Activated CD4-positive, alpha-beta memory T cell treated with anti-CD3 and anti-CD28 coated beads for 36 hours (primary cell): ENCODE results near the gene PPP1R13B. TPM values are rescaled to one million over a fixed set of nuclear protein-coding genes. Genes with fewer than 3 reads are reported as not detected.

Experiments
- CTCF ChIA-PET: fragments of 350-600 bp; sonication (Branson Sonifier 250); formaldehyde crosslinking; loops from one replicate; lab custom pipeline; 2021; ENCODE audit warnings: antibody characterized with exemption, inconsistent platforms; lab: Charles Lee
- POLR2A ChIA-PET: fragments of 350-600 bp; sonication (Branson Sonifier 250); formaldehyde crosslinking; loops from one replicate; lab custom pipeline; 2021; ENCODE audit warnings: antibody characterized with exemption; lab: Charles Lee
- DNase-seq: peaks from one replicate; pipeline ENCODE4 v3.0.0-alpha.2; 2020
- H3K27ac Mint-ChIP-seq: one replicate; pipeline ENCODE4 v1.8.0; 2021; ENCODE audit warnings: mixed read lengths
- H3K27me3 Mint-ChIP-seq: one replicate; pipeline ENCODE4 v1.8.0; 2021; ENCODE audit warnings: mixed read lengths
- H3K36me3 Mint-ChIP-seq: one replicate; pipeline ENCODE4 v1.8.0; 2021; ENCODE audit warnings: mixed read lengths
- H3K4me1 Mint-ChIP-seq: one replicate; pipeline ENCODE4 v1.8.0; 2021; ENCODE audit warnings: low read depth, mixed read lengths
- H3K4me3 Mint-ChIP-seq: one replicate; pipeline ENCODE4 v1.8.0; 2021; ENCODE audit warnings: mild to moderate bottlenecking, mixed read lengths
- H3K9me3 Mint-ChIP-seq: one replicate; pipeline ENCODE4 v1.8.0; 2021; ENCODE audit warnings: mixed read lengths
- intact Hi-C: fragments of 100-400 bp; cut with micrococcal nuclease; formaldehyde crosslinking; loops from one replicate; pipeline ENCODE4 v1.15.1; 2023
- total RNA-seq, 2 experiments: library from RNA; stranded (reverse); gene quantifications; one replicate each; pipeline ENCODE4 v1.2.3, GENCODE V29; 2021

Gene PPP1R13B
- total RNA-seq, 2 experiments from 2014 or later = 13.5 to 14.8 TPM

DNA sequence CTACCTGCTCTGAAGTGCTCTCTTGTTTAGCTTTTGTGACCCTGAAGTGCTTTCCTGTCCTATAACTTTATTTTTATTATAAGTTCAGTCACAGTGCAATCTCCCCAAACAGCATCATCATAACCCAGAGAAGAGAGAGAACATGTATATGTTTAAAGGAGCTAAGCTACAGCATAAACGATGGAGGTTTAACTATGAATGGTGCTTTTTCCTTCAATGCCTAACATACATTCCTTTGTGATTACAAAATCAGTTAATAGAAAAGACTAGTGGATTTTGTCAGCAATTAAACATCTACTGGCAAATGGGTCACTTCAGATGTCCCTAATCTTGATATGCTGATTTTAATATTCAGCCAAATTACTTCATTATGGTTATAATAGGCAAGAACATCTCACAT, 85.3 kb downstream of the PPP1R13B start:
- Mint-ChIP-seq H3K4me3 (no peak overlapping the region), H3K36me3 (no peaks in the 10 kb centered on the region), H3K27me3 (no peaks in the 10 kb centered on the region), H3K4me1 (peaks cover 4% of the 10 kb centered on the region), H3K9me3 (no peaks in the 10 kb centered on the region), H3K27ac (no peak overlapping the region)
- intact Hi-C loops = no loop called here
- DNase-seq = no peak
- POLR2A ChIA-PET = no interaction called here
- CTCF ChIA-PET = no interaction called here

DNA sequence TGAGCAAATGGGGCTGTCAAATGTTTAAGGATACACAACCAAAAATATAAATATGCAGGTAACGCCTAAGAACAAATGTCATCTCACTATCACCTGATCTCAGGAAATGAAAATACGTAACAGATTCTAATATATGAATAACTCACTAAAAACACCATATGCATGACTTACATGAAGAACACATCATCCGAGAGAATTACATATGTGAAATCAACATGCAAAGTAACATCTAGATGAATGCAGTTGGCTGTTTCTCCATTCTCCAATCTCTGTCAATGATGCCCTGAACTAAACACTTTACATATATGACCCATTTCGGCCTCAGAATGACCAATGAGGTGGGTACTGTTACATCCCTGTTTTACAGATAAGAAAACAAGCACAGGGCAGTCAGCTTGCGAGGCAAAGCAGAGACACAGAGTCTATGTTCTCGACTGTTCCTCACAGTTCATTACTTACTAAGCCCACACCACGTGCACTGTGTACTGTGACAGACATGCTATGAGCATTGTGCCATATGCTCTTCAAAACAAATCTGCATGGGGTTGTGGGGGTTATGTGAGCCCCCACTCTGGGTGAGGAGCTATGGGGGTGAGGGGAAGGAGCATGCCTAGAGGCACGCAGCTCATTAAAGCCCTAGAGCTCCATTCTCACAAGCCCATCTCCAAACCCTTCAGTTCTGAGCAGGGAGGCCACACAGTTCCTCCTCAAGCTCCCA, 89.2 kb downstream of the PPP1R13B start:
- DNase-seq = no peak
- Mint-ChIP-seq H3K36me3 (peaks cover 2% of the 10 kb centered on the region), H3K27me3 (no peaks in the 10 kb centered on the region), H3K27ac (no peak overlapping the region), H3K4me1 (peaks cover 4% of the 10 kb centered on the region), H3K4me3 (no peak overlapping the region), H3K9me3 (no peaks in the 10 kb centered on the region)
- intact Hi-C loops = no loop called here
- ChIA-PET POLR2A (interaction anchor here (0.6 kb wide), 1 partner anchor 11 kb away, joined by 3 read pairs; no protein-coding TSS in a partner anchor), CTCF (no interaction called here)

DNA sequence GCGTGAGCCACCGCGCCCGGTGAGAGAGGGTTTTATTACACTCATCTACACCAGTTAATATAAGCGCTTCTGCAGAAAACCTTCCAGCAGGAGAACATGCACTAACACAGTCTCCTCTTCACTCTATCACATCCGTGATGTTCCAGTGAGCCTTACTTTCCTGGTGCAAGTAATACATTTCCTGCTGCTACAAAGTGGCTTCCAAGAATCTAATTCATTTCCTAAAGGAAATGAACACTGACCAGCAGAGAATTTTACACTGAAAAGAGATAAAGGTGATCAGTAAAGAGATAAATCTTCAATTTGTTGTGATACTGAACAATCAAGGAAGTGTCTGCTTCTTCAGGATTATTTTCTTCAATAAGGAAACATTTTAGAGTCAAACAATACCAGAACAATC, 92.3 kb downstream of the PPP1R13B start:
- H3K27ac Mint-ChIP-seq = no peak overlapping the region
- intact Hi-C loops = no loop called here
- peaks cover 2% of the 10 kb centered on the region for H3K36me3 Mint-ChIP-seq
- peak; percentile 0 for DNase-seq
- ChIA-PET POLR2A (no interaction called here), CTCF (no interaction called here)
- H3K4me3 Mint-ChIP-seq = no peak overlapping the region
- no peaks in the 10 kb centered on the region for H3K27me3 Mint-ChIP-seq
- peaks cover 4% of the 10 kb centered on the region for H3K4me1 Mint-ChIP-seq
- H3K9me3 Mint-ChIP-seq = no peaks in the 10 kb centered on the region

DNA sequence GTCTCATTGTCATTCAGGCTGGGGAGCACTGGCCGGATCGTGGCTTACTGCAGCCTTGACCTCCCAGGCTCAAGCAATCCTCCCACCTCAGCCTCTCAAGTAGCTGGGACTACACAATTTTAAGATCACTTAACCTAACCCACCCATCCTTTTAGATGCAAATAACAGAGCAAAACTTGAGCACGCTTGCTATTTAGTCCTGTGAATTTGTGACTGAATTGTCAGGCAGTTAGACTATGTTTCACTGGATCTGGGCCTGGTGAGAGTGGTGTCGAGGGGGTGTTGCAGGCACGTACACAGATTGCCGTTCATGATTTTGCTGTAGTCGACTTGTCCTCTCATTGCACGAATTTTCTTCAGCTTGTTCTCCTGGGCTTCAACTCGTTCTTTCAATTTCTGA, 93.6 kb downstream of the PPP1R13B start:
- Mint-ChIP-seq H3K4me1 (peaks cover 5% of the 10 kb centered on the region), H3K36me3 (peaks cover 6% of the 10 kb centered on the region), H3K27ac (no peak overlapping the region), H3K9me3 (no peaks in the 10 kb centered on the region), H3K27me3 (no peaks in the 10 kb centered on the region), H3K4me3 (no peak overlapping the region)
- intact Hi-C loops = no loop called here
- POLR2A ChIA-PET = no interaction called here
- CTCF ChIA-PET = no interaction called here
- DNase-seq = peak; percentile 4

DNA sequence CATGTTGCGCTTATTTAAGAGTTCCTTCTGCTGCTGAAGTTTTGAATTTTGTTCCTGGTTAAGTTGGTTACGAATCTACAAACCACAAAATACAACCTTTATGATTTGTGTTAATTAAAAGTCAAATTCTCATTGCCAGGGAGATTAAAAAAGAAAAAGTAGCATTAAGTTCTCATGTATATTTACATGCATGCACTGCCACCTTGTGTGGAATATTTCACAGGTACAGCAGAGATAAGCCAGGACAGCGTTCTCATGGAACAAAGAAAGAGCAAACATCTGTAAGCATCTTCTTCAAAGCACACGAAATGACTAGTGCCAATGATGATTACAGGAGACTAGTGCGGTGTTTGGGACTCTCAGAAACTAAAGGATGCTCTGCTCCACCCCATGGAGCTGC, 97.5 kb downstream of the PPP1R13B start:
- peak; percentile 1 for DNase-seq
- Mint-ChIP-seq H3K9me3 (no peaks in the 10 kb centered on the region), H3K27me3 (no peaks in the 10 kb centered on the region), H3K36me3 (peaks cover 6% of the 10 kb centered on the region), H3K4me1 (peaks cover 8% of the 10 kb centered on the region), H3K27ac (no peak overlapping the region), H3K4me3 (no peak overlapping the region)
- intact Hi-C loops = no loop called here
- ChIA-PET POLR2A (no interaction called here), CTCF (no interaction called here)

DNA sequence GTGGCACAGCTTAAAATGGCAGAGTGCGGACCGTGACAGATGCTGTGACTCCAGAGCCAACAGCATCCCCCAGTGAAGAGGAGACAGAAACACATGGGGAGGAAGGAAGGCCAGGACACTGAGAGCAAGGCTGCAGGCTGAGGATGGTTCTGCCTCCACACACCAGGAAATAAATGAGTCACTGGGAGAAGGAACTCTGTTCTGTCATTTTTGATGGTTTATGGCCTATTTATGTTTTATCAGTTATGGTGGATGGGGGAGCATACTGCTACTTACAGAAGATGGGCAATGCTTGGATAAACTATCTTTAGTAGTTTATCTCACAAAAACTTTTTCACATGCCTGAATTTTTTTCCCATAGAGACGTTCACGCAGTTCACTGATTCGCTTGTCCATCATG, 97.9 kb downstream of the PPP1R13B start:
- no peak overlapping the region for H3K27ac Mint-ChIP-seq
- no peaks in the 10 kb centered on the region for H3K9me3 Mint-ChIP-seq
- peaks cover 6% of the 10 kb centered on the region for H3K36me3 Mint-ChIP-seq
- ChIA-PET CTCF (no interaction called here), POLR2A (no interaction called here)
- H3K4me3 Mint-ChIP-seq = no peak overlapping the region
- intact Hi-C loops = no loop called here
- no peaks in the 10 kb centered on the region for H3K27me3 Mint-ChIP-seq
- H3K4me1 Mint-ChIP-seq = peaks cover 8% of the 10 kb centered on the region
- DNase-seq = peak; percentile 3

DNA sequence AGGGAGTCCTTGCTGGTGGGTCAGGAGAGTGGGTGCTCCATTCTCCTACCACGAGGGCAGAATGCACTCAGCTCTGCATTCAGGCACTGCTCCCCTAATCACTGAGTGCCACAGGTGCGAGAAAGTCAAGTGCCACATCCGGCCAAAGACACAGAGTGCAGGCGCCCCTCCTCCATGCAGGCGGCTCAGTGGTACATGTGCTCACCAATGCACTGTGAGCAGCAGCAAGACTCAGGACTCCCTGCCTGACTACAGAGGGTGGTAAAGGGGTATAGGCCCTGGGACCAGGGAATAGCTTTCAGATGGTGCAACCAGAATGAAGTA, 98.9 kb downstream of the PPP1R13B start:
- Mint-ChIP-seq H3K36me3 (peaks cover 5% of the 10 kb centered on the region), H3K4me3 (no peak overlapping the region), H3K9me3 (no peaks in the 10 kb centered on the region), H3K27me3 (no peaks in the 10 kb centered on the region), H3K4me1 (peaks cover 8% of the 10 kb centered on the region), H3K27ac (no peak overlapping the region)
- ChIA-PET POLR2A (no interaction called here), CTCF (no interaction called here)
- intact Hi-C loops = loop anchor here (1.0 kb wide), 1 partner anchor 176 kb away; no protein-coding TSS in a partner anchor
- peak; percentile 64 for DNase-seq

DNA sequence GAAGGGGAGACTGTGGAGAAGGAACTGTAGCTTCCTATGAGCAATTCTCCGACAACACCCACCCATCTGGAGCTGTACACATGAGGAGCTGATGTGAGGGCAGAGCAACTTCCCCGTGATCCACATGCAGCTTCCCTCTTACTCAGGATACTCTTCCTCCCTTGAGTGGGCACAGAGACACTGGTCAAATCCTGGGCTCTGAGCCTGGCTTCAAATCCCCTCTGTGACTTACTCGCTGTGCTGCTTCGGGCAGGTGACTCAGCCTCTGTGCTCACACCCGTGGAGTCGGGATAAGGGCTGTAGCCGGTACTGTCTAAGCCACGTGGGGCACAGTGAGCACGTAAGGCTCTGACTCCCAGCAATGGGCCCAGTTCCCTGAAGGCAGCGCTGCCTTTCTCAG, 100.7 kb downstream of the PPP1R13B start:
- POLR2A ChIA-PET = interaction anchor here (0.6 kb wide), 1 partner anchor 12 kb away, joined by 3 read pairs; no protein-coding TSS in a partner anchor
- H3K27me3 Mint-ChIP-seq = no peaks in the 10 kb centered on the region
- H3K36me3 Mint-ChIP-seq = peaks cover 5% of the 10 kb centered on the region
- intact Hi-C loops = no loop called here
- no peaks in the 10 kb centered on the region for H3K9me3 Mint-ChIP-seq
- CTCF ChIA-PET = no interaction called here
- DNase-seq = no peak
- no peak overlapping the region for H3K27ac Mint-ChIP-seq
- H3K4me1 Mint-ChIP-seq = peaks cover 8% of the 10 kb centered on the region
- H3K4me3 Mint-ChIP-seq = no peak overlapping the region

DNA sequence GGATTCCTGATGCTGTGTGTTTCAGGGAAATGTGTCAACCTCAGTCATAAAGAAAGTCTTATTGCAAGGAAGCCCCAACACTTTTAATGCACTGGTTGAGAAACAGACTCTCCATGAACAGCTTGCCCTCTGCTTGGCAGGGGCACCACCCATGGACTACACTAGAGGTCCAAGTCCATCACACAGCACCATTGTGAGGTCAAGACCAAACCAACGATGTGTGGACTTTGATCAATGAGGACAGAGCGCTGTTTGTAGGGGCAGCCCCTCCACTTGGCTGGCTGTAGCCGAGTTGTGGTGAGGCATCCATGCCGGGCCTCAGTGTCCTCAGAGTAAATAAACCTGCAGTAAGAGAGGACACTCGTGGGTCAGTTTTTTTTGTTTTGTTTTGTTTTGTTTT, 102.0 kb downstream of the PPP1R13B start:
- ChIA-PET POLR2A (no interaction called here), CTCF (no interaction called here)
- Mint-ChIP-seq H3K4me3 (no peak overlapping the region), H3K27ac (no peak overlapping the region), H3K4me1 (peaks cover 8% of the 10 kb centered on the region), H3K27me3 (no peaks in the 10 kb centered on the region), H3K9me3 (no peaks in the 10 kb centered on the region), H3K36me3 (peaks cover 5% of the 10 kb centered on the region)
- no peak for DNase-seq
- intact Hi-C loops = no loop called here

DNA sequence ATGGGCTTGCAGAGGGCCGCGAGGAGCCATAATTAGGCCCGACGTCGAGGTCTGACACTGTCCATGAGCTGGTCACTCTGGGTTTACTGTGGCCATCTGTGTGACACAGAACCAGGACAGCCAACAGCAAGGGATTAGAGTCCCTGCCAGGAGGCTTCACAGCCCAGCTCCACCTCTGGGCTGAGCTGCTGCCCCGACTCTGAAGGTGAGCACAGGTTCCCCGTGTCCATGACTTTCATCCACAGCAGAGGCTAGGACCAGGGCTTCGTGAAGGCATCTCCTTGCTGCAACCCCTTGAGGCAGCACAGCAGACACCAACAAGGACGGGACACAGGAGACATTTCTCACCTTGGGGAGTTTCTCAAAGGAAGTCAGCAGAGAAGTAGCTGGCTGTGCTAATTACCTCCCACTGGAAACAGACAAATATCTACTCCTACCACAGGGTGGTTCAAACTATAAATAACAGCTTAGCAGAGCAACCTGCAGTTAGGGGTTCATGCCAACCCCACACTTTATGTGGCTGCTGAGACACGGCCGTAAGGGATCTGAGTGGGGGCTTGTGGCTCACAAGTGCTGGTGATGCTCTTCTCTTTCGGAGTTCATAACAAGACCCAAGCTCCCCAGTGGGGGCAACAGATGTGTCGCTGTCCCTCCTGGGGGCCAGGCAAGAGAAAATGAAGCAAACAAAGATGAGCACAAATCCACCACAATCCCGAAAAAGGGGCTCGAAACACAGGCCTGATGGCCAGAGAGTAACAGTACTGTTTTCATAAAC, 102.6 kb downstream of the PPP1R13B start:
- intact Hi-C loops = no loop called here
- DNase-seq = no peak
- Mint-ChIP-seq H3K4me1 (peaks cover 8% of the 10 kb centered on the region), H3K9me3 (no peaks in the 10 kb centered on the region), H3K4me3 (no peak overlapping the region), H3K36me3 (peaks cover 5% of the 10 kb centered on the region), H3K27me3 (no peaks in the 10 kb centered on the region), H3K27ac (no peak overlapping the region)
- CTCF ChIA-PET = no interaction called here
- POLR2A ChIA-PET = no interaction called here

DNA sequence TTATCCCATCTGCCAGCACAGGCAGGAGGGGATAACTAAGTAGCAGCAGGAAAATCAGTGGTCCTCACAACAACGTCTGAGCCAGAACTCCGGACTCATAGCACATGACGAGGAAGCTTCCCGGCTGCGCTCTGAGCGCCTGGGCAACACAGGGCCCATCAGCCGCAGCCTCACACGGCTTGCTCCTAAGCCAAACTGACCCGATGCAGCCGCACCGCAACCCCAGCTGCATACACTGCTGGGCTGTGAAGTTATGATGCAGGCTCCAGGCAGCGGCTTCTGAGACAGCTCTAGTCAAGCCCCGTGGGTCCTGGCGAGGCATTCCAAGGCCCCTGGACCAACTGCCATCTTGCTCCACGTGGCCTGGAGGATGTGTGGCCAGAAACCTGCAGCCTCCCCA, 103.7 kb downstream of the PPP1R13B start:
- Mint-ChIP-seq H3K4me3 (no peak overlapping the region), H3K27ac (no peak overlapping the region), H3K36me3 (peaks cover 2% of the 10 kb centered on the region), H3K27me3 (no peaks in the 10 kb centered on the region), H3K9me3 (no peaks in the 10 kb centered on the region), H3K4me1 (peaks cover 7% of the 10 kb centered on the region)
- POLR2A ChIA-PET = no interaction called here
- no peak for DNase-seq
- CTCF ChIA-PET = no interaction called here
- intact Hi-C loops = no loop called here

DNA sequence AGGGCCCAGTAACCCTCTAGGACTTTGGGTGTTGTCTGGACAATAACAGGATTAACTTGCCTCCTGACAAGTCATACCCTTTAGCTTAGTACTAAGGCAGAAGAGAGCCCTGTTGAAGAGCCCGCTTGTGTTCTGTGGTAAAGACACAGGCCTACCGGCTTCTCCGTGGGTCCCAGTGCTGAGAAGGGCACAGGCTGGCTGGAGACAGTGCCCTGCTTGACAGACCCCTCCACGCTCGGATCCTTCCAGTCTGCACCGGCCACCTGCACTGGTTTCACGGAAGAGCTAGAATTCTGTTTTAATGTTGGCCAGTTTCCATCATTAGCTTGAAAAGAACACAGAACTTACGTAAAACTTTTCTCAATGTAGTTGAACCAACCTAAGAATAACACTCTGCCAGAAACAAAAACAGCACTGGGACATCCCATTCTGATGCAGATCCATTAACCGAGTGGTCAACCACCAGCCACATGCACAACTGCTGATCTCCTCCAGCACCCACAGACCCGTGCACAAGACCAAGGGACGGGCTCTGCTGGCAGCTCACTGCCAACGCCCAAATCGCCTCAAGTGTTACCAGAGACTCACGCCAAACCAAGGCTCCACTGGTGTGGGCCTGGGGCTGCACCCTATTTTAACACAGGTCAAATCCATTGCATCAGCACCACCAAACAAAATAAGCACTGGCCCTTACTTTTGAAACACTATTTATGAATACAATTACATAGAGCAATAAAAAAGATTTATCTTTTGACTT, 104.7 kb downstream of the PPP1R13B start:
- H3K27ac Mint-ChIP-seq = no peak overlapping the region
- H3K4me1 Mint-ChIP-seq = no peaks in the 10 kb centered on the region
- CTCF ChIA-PET = no interaction called here
- no peaks in the 10 kb centered on the region for H3K27me3 Mint-ChIP-seq
- no peak for DNase-seq
- H3K9me3 Mint-ChIP-seq = no peaks in the 10 kb centered on the region
- intact Hi-C loops = no loop called here
- no peak overlapping the region for H3K4me3 Mint-ChIP-seq
- POLR2A ChIA-PET = no interaction called here
- peaks cover 6% of the 10 kb centered on the region for H3K36me3 Mint-ChIP-seq
